ENCODE data around the gene ASB2. TPM values are rescaled to one million over a fixed set of nuclear protein-coding genes. Genes with fewer than 3 reads are reported as not detected.
A peak's percentile ranks its signal among the peaks of the same experiment; 100 is the strongest.

Gene ASB2
- total and polyA plus RNA-seq, 2 of the 13 experiments (the other 11 are each of a cell fraction or from before 2014, with no cell fraction given), result 0.82 to 4.1 TPM

DNA sequence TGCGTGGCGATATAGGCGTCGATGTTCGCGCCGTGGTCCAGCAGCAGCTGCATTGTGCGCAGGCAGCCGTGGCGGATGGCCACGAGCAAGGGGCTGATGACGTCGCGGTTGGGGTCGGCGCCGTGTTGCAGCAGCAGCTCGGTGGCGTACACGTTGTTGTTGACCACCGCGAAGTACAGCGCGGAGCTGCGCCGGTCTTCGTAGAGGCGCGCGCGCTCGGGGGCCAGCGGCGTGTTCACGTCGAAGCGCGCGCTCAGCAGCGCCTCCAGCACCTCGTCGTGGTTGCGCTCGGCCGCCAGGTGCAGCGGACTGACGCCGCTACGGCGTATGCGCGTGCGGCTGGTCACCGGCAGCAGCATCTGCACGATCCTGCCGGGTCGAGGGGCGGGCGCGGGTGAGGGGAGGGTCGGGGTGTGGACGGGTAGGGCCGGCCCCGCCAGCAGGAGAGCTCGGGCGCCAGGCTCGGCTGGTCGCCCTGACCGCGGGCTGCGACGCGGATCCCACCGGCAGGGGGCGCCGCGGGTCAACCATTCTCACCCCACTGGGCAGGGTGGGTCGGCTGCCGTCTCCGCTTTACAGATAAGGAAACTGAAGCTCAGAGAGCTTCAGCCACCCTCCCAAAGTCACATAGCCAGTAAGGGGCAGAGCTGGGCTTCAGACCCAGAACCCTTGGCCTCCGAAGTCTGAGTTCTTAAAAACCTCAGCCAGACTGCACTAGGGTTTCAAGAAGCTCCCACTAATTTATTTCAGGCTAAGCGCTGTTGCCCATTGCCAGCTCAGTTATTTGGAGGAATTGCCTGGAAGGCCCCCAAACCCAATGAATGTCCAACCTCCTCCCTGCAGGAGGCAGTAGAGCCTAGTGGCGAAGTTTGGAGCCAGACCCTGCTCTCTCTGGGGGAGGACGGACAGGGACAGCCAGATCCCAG is 36.8 kb downstream of the ASB2 start (continued):
- TF ChIP-seq NR1H2 (CRISPR knock-in tag; IDR thresholded peaks at IDR 0.05; ENCODE audit: borderline replicate concordance, low read depth) (0 out of 2 replicates have a peak, but pooled peaks have one; percentile 28), ZNF768 (CRISPR knock-in tag; IDR thresholded peaks at IDR 0.05) (peak; percentile 91), KDM5B (CRISPR knock-in tag; IDR thresholded peaks at IDR 0.05; ENCODE audit: borderline replicate concordance) (peak; percentile 60; the same call in 1 of the 2 replicates), PRMT3 (CRISPR knock-in tag; IDR thresholded peaks at IDR 0.05; ENCODE audit: borderline replicate concordance, low read depth) (0 out of 2 replicates have a peak, but pooled peaks have one; percentile 63), AHR (CRISPR knock-in tag; IDR thresholded peaks at IDR 0.05) (no peak), SALL1 (CRISPR knock-in tag; IDR thresholded peaks at IDR 0.05) (peak; percentile 34; the same call in 1 of the 2 replicates), ZNF790 (CRISPR knock-in tag; IDR thresholded peaks at IDR 0.05; ENCODE audit: borderline replicate concordance) (no peak), RELA (CRISPR knock-in tag; IDR thresholded peaks at IDR 0.05) (no peak), GTF2F1 (IDR thresholded peaks at IDR 0.05; ENCODE audit: low read length) (no peak), TCF12 (IDR thresholded peaks at IDR 0.05) (no peak), TCF12 (CRISPR knock-in tag; IDR thresholded peaks at IDR 0.05) (0 out of 2 replicates have a peak, but pooled peaks have one; percentile 27), ZNF7 (CRISPR knock-in tag; IDR thresholded peaks at IDR 0.05) (no peak)
- TF ChIP-seq, protein P1, sequence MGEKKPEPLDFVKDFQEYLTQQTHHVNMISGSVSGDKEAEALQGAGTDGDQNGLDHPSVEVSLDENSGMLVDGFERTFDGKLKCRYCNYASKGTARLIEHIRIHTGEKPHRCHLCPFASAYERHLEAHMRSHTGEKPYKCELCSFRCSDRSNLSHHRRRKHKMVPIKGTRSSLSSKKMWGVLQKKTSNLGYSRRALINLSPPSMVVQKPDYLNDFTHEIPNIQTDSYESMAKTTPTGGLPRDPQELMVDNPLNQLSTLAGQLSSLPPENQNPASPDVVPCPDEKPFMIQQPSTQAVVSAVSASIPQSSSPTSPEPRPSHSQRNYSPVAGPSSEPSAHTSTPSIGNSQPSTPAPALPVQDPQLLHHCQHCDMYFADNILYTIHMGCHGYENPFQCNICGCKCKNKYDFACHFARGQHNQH (CRISPR knock-in tag; IDR thresholded peaks at IDR 0.05), result no peak
- TF ChIP-seq, protein P2, sequence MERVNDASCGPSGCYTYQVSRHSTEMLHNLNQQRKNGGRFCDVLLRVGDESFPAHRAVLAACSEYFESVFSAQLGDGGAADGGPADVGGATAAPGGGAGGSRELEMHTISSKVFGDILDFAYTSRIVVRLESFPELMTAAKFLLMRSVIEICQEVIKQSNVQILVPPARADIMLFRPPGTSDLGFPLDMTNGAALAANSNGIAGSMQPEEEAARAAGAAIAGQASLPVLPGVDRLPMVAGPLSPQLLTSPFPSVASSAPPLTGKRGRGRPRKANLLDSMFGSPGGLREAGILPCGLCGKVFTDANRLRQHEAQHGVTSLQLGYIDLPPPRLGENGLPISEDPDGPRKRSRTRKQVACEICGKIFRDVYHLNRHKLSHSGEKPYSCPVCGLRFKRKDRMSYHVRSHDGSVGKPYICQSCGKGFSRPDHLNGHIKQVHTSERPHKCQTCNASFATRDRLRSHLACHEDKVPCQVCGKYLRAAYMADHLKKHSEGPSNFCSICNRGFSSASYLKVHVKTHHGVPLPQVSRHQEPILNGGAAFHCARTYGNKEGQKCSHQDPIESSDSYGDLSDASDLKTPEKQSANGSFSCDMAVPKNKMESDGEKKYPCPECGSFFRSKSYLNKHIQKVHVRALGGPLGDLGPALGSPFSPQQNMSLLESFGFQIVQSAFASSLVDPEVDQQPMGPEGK (CRISPR knock-in tag; IDR thresholded peaks at IDR 0.05), result peak; percentile 50; the same call in 1 of the 2 replicates
- TF ChIP-seq, protein P3, sequence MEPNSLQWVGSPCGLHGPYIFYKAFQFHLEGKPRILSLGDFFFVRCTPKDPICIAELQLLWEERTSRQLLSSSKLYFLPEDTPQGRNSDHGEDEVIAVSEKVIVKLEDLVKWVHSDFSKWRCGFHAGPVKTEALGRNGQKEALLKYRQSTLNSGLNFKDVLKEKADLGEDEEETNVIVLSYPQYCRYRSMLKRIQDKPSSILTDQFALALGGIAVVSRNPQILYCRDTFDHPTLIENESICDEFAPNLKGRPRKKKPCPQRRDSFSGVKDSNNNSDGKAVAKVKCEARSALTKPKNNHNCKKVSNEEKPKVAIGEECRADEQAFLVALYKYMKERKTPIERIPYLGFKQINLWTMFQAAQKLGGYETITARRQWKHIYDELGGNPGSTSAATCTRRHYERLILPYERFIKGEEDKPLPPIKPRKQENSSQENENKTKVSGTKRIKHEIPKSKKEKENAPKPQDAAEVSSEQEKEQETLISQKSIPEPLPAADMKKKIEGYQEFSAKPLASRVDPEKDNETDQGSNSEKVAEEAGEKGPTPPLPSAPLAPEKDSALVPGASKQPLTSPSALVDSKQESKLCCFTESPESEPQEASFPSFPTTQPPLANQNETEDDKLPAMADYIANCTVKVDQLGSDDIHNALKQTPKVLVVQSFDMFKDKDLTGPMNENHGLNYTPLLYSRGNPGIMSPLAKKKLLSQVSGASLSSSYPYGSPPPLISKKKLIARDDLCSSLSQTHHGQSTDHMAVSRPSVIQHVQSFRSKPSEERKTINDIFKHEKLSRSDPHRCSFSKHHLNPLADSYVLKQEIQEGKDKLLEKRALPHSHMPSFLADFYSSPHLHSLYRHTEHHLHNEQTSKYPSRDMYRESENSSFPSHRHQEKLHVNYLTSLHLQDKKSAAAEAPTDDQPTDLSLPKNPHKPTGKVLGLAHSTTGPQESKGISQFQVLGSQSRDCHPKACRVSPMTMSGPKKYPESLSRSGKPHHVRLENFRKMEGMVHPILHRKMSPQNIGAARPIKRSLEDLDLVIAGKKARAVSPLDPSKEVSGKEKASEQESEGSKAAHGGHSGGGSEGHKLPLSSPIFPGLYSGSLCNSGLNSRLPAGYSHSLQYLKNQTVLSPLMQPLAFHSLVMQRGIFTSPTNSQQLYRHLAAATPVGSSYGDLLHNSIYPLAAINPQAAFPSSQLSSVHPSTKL (CRISPR knock-in tag; IDR thresholded peaks at IDR 0.05), result 0 out of 2 replicates have a peak, but pooled peaks have one; percentile 11
- TF ChIP-seq, protein P4, sequence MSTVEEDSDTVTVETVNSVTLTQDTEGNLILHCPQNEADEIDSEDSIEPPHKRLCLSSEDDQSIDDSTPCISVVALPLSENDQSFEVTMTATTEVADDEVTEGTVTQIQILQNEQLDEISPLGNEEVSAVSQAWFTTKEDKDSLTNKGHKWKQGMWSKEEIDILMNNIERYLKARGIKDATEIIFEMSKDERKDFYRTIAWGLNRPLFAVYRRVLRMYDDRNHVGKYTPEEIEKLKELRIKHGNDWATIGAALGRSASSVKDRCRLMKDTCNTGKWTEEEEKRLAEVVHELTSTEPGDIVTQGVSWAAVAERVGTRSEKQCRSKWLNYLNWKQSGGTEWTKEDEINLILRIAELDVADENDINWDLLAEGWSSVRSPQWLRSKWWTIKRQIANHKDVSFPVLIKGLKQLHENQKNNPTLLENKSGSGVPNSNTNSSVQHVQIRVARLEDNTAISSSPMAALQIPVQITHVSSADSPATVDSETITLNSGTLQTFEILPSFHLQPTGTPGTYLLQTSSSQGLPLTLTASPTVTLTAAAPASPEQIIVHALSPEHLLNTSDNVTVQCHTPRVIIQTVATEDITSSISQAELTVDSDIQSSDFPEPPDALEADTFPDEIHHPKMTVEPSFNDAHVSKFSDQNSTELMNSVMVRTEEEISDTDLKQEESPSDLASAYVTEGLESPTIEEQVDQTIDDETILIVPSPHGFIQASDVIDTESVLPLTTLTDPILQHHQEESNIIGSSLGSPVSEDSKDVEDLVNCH (CRISPR knock-in tag; IDR thresholded peaks at IDR 0.05), result no peak
